Transverse colon (tissue), 3 donors: ENCODE data around the gene SLC3A2.

Experiments
- CTCF ChIP-seq, 5 experiments: fragments of 200-600 bp in 3 of 5; fragments of 450-650 bp in 2 of 5; sonication (generic) in 3 of 5; IDR thresholded peaks; 1 replicate in 2 of 5; 2 replicates in 3 of 5; pipeline ENCODE4 v1.5.1; 2016 to 2017; ENCODE audit warnings: antibody characterized with exemption in 5 of 5, inconsistent platforms in 3 of 5, mild to moderate bottlenecking in 2 of 5, moderate library complexity in 1 of 5
- EP300 ChIP-seq: sonication (generic); formaldehyde crosslinking; IDR thresholded peaks from one replicate; pipeline ENCODE4 v1.6.1; 2017; ENCODE audit warnings: antibody characterized with exemption, low read depth

GRCh38 chr11:62874851-62875250, 5.8 kb upstream of the SLC3A2 start:
- TF ChIP-seq CTCF (IDR thresholded peaks at IDR 0.05): no peak
- no peak for TF ChIP-seq EP300
